Heart left ventricle (tissue), 16 donors: Measurements from ENCODE around the gene HAUS3. TPM values are rescaled to one million over a fixed set of nuclear protein-coding genes. Genes with fewer than 3 reads are reported as not detected.

Experiments
- ATAC-seq, 4 donors: fragments of 200-7000 bp; cut with Tn5 transposase; one replicate each; pipeline ENCODE4 v1.9.1; 2020 to 2022; ENCODE audit warnings: moderate library complexity in 4 of 4, mild to moderate bottlenecking in 3 of 4, moderate number of reproducible peaks in 1 of 4
- DNase-seq, 5 donors: peaks; one replicate each; pipeline ENCODE4 v3.0.0-alpha.2; 2020
- H3K27ac ChIP-seq, 12 donors: fragments of 200-600 bp; sonication (generic) in 4 of 12; one replicate each; pipeline versions ENCODE4 v1.5.0 to v1.8.0; 2016 to 2022; ENCODE audit warnings: mild to moderate bottlenecking in 2 of 12
- H3K27me3 ChIP-seq, 9 donors: fragments of 200-600 bp; sonication (generic) in 2 of 9; one replicate each; pipeline versions ENCODE4 v1.5.1 to v1.8.0; 2016 to 2022; ENCODE audit warnings: mild to moderate bottlenecking in 3 of 9
- H3K36me3 ChIP-seq, 9 donors: fragments of 200-600 bp; sonication (generic) in 2 of 9; one replicate each; pipeline versions ENCODE4 v1.5.0 to v1.8.0; 2018 to 2022; ENCODE audit warnings: mild to moderate bottlenecking in 2 of 9
- H3K4me1 ChIP-seq, 12 donors: fragments of 200-600 bp; sonication (generic) in 4 of 12; one replicate each; pipeline versions ENCODE4 v1.5.0 to v1.8.0; 2016 to 2022; ENCODE audit warnings: mild to moderate bottlenecking in 3 of 12
- H3K4me3 ChIP-seq, 12 donors: fragments of 200-600 bp; sonication (generic) in 4 of 12; one replicate each; pipeline versions ENCODE4 v1.5.0 to v1.8.0; 2017 to 2022; ENCODE audit warnings: mild to moderate bottlenecking in 9 of 12, moderate library complexity in 4 of 12
- H3K9me3 ChIP-seq, 12 donors: fragments of 200-600 bp; sonication (generic) in 4 of 12; one replicate each; pipeline versions ENCODE4 v1.5.0 to v1.8.0; 2016 to 2022; ENCODE audit warnings: mild to moderate bottlenecking in 1 of 12
- POLR2A ChIP-seq, 2 donors: fragments of 450-650 bp; IDR thresholded peaks; one replicate each; pipeline ENCODE4 v1.6.1; 2017; ENCODE audit warnings: antibody characterized with exemption in 2 of 2, mild to moderate bottlenecking in 2 of 2, moderate library complexity in 2 of 2
- WGBS, 4 donors: extraction: QIAGEN DNeasy Blood & Tissue Kit in 2 of 4; methylation state at CpG; one replicate each; pipeline versions ENCODE4 v1.1.5 to v1.1.7; 2013 to 2018; 5-methylcytosine and 5-hydroxymethylcytosine counted together
- intact Hi-C, 10 donors: fragments of 100-400 bp; cut with DNase I; formaldehyde crosslinking; loops; one replicate each; pipeline versions ENCODE4 v1.11.1 to v1.14.2; 2022
- polyA plus RNA-seq, 2 donors: library from polyadenylated mRNA; stranded (reverse); fragments of 200-250 nt; gene quantifications; one replicate each; pipeline ENCODE4 v1.2.3, GENCODE V29; 2013
- total RNA-seq, 9 donors: library from RNA; depleted of rRNA in 2 of 9; stranded (reverse); fragments of >200 nt in 2 of 9; fragmentation: NEBNext Ultra II Directional in 3 of 9; extraction: Animal tissue kit (Norgen Biotek cat#: 25700) in 3 of 9; gene quantifications; one replicate each; pipeline versions ENCODE4 v1.1.0 to v1.2.4, GENCODE V29; 2016 to 2023
- TF ChIP-seq, protein P1 (sequence below), 12 donors: fragments of 200-600 bp; sonication (generic) in 4 of 12; IDR thresholded peaks; one replicate each; pipeline versions ENCODE4 v1.5.0 to v1.8.0; 2018 to 2022; ENCODE audit warnings: antibody characterized with exemption in 12 of 12, mild to moderate bottlenecking in 5 of 12
- donor health status: ischemic (EF 13 %, LVEDD 7.1; RV severe dilation, severe dysfunction).
- donor health status: healthy with polysubstance abuse.
- donor health status: DM: no; HTN: yes; CAD: no.
- donor health status: DM: no; HTN: no; CAD: no.
- donor health status: ischemic (EF 25% LVEDD 6.9; RV normal size, moderate dysfunction).
- donor health status: ischemic (EF 25% LVEDD 5.7; RV mildly dilated, moderate dysfunction).
- donor health status: healthy.
- donor health status: DM: yes; HTN: yes; CAD: no.
- donor health status: ischemic (EF 35%, LVEDD 5.7; RV mildly dilated, moderate dysfunction).
- donor health status: nonischemic (EF 11% LVEDD 7.7; RV severe dilation, severe dysfunction).
- donor health status: DM: yes; HTN: yes; CAD: no.
- donor health status: PGD.
- donor health status: ischemic (EF 29% LVEDD 5.4; RV normal size, mild dysfunction).
- donor health status: nonischemic (EF 23%, LVEDD 6.1; RV moderate dilation, normal function).

The HAUS3 gene
- total and polyA plus RNA-seq, 11 donors: 4.2 to 8.3 (median 6.3) TPM

DNA sequence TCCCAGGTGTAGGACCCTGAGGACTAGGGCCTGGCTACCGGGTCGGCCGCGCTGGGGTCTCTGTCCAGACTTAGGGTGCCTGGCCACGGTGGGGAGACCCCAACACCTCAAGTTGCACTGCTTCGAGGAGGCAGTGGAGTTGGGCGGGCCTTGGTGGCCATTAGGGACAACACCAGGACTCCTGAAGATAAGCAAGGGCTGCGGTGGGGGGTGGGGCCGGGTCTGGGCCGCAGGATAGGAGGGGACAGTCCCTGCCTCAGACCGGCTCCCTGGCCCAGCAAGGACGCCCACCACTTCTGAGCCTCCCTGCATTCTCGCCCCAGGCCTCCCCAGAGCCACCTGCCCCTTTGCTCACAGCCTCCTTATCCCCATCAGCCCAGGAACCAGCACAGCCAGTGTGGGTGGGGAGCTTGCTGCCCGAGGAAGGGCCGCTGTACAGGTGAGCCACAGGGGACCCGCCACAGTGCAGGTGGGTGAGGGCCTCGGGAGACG lies 25.4 kb upstream of the HAUS3 start:
- H3K27me3 ChIP-seq: no peaks in the 10 kb centered on the region

DNA sequence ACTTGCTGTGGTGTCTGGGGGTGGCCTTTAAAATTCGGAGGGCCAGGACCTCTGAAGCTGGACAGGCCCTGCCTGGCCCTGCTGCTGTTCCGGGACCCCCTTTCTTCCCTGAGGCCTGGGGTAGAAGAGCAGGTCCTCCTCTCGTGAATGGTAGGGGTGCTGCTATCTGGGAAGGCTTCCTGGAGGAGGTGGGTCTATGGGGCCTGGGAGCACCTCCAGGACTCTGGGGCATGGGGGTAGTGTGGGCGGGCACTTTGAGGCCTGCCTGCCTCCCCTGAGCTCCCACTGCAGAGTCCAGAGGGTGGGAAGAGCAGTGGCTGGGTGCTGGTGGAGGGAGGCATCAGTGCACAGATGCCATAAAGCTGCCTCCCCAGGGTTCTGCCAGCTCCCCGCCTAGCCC lies 24.9 kb upstream of the HAUS3 start:
- intact Hi-C loops: loop anchor here in 4 of 10 donors (5.0 to 10.0 kb wide), 3 partner anchors 148 to 488 kb away; partner anchors contain the start of genes CFAP99 (in 3 of the 4), ZFYVE28 (in 3 of the 4) and TNIP2 (in 1 of the 4)
- no peaks in the 10 kb centered on the region for H3K27me3 ChIP-seq
- no peak overlapping the region for H3K4me3 ChIP-seq
- H3K9me3 ChIP-seq: no peaks in the 10 kb centered on the region
- peak overlapping the region in 7 of 12 donors; percentile 15 to 84 (median 78) for H3K27ac ChIP-seq
- ATAC-seq: no peak
- no peak for DNase-seq
- no peak for TF ChIP-seq POLR2A (IDR thresholded peaks at IDR 0.05)
- TF ChIP-seq, protein P1, sequence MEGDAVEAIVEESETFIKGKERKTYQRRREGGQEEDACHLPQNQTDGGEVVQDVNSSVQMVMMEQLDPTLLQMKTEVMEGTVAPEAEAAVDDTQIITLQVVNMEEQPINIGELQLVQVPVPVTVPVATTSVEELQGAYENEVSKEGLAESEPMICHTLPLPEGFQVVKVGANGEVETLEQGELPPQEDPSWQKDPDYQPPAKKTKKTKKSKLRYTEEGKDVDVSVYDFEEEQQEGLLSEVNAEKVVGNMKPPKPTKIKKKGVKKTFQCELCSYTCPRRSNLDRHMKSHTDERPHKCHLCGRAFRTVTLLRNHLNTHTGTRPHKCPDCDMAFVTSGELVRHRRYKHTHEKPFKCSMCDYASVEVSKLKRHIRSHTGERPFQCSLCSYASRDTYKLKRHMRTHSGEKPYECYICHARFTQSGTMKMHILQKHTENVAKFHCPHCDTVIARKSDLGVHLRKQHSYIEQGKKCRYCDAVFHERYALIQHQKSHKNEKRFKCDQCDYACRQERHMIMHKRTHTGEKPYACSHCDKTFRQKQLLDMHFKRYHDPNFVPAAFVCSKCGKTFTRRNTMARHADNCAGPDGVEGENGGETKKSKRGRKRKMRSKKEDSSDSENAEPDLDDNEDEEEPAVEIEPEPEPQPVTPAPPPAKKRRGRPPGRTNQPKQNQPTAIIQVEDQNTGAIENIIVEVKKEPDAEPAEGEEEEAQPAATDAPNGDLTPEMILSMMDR (IDR thresholded peaks at IDR 0.05): no peak
- H3K36me3 ChIP-seq: no peaks in the 10 kb centered on the region
- peaks cover 6 to 64% (median 34%) of the 10 kb centered on the region in 12 donors for H3K4me1 ChIP-seq
- 82 to 97% (median 89%) methylated on average over 4 to 5 of the region's 5 CpGs for WGBS, 4 donors

More for the DNA sequence above, 25.4 kb upstream of the HAUS3 start:
- WGBS, 4 donors: 83 to 89% (median 86%) methylated on average over 9 to 18 of the region's 18 CpGs
- no peaks in the 10 kb centered on the region for H3K36me3 ChIP-seq
- ATAC-seq: no peak
- H3K4me3 ChIP-seq: no peak overlapping the region
- H3K27ac ChIP-seq: peak overlapping the region in 1 of 12 donors; percentile 15
- H3K9me3 ChIP-seq: no peaks in the 10 kb centered on the region
- H3K4me1 ChIP-seq: peaks cover 6 to 64% (median 34%) of the 10 kb centered on the region in 12 donors
- TF ChIP-seq, protein P1 (IDR thresholded peaks at IDR 0.05): no peak
- no peak for TF ChIP-seq POLR2A (IDR thresholded peaks at IDR 0.05)
- intact Hi-C loops: loop anchor here in 4 of 10 donors (5.0 to 10.0 kb wide), 3 partner anchors 147 to 487 kb away; partner anchors contain the start of genes CFAP99 (in 3 of the 4), ZFYVE28 (in 3 of the 4) and TNIP2 (in 1 of the 4)
- peak in 1 of 5 donors; percentile 26 for DNase-seq

DNA sequence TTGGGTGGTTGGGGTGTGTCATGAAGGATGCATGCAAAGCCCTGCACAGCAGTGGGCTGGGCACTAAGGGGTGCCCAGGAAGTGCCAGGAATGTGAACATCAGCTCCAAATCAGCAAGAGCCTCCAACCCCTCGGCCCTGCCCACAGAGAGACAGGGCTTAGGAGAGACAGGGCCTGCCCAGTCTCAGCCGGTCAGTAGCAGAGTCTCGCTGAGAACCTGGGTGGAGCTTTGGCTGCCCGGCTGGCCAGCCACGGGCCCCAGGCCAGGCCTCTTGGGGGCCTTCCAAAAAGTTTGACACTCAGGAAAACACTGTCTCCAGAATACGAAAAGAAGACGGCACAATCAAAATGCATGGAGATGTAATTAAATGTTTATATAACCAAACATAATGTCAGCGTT lies 24.3 kb upstream of the HAUS3 start:
- intact Hi-C loops: loop anchor here in 4 of 10 donors (5.0 to 10.0 kb wide), 3 partner anchors 149 to 489 kb away; partner anchors contain the start of genes CFAP99 (in 3 of the 4), ZFYVE28 (in 3 of the 4) and TNIP2 (in 1 of the 4)
- 7 to 19% (median 9%) methylated on average over 8 of the region's 8 CpGs for WGBS, 4 donors
- peaks cover 6 to 64% (median 34%) of the 10 kb centered on the region in 12 donors for H3K4me1 ChIP-seq
- H3K27me3 ChIP-seq: no peaks in the 10 kb centered on the region
- peak overlapping the region in 3 of 12 donors; percentile 7 to 11 (median 8) for H3K4me3 ChIP-seq
- H3K9me3 ChIP-seq: no peaks in the 10 kb centered on the region
- no peaks in the 10 kb centered on the region for H3K36me3 ChIP-seq
- peak; percentile 65 to 83 (median 79) for DNase-seq
- peak; percentile 5 to 53 (median 26) for ATAC-seq
- H3K27ac ChIP-seq: peak overlapping the region; percentile 11 to 84 (median 74)
- TF ChIP-seq, protein P1 (IDR thresholded peaks at IDR 0.05): no peak
- TF ChIP-seq POLR2A (IDR thresholded peaks at IDR 0.05): no peak
